B cell (primary cell): Measurements from ENCODE around the gene CEP41.

ENCODE experiments used
- EZH2 ChIP-seq: IDR thresholded peaks from 2 replicates; pipeline ENCODE4 v1.6.1; 2012; ENCODE audit warnings: borderline replicate concordance, low read depth, mild to moderate bottlenecking, moderate library complexity, low read length; ENCODE audit not compliant: insufficient read depth, poor library complexity, severe bottlenecking
- TF ChIP-seq, protein P1 (sequence below): fragments of 200-600 bp; IDR thresholded peaks from one replicate; pipeline ENCODE4 v1.8.0; 2022; ENCODE audit warnings: antibody characterized with exemption, mild to moderate bottlenecking

DNA sequence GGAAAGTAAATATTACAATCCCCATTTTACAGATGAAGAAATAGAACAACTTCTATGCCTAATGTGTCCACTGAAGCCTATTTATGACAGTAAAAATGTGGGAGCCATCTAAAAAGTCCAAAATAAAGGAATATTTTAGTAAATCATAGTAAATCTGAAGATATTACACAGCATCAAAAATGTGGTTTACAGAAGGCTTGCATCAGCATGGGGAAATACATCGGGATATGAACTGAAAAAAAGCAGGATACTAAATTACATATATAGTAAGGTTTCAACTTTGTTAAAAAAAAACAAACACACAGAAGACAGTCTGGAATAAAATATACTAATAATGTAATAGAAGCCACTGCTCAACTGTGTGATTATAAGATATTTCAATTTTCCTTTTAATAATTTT, 39.7 kb downstream of the CEP41 start:
- TF ChIP-seq, protein P1, sequence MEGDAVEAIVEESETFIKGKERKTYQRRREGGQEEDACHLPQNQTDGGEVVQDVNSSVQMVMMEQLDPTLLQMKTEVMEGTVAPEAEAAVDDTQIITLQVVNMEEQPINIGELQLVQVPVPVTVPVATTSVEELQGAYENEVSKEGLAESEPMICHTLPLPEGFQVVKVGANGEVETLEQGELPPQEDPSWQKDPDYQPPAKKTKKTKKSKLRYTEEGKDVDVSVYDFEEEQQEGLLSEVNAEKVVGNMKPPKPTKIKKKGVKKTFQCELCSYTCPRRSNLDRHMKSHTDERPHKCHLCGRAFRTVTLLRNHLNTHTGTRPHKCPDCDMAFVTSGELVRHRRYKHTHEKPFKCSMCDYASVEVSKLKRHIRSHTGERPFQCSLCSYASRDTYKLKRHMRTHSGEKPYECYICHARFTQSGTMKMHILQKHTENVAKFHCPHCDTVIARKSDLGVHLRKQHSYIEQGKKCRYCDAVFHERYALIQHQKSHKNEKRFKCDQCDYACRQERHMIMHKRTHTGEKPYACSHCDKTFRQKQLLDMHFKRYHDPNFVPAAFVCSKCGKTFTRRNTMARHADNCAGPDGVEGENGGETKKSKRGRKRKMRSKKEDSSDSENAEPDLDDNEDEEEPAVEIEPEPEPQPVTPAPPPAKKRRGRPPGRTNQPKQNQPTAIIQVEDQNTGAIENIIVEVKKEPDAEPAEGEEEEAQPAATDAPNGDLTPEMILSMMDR = no peak
- no peak for TF ChIP-seq EZH2
